Tibial nerve (tissue), 4 donors: ENCODE results near the gene FSD1. TPM values are rescaled to one million over a fixed set of nuclear protein-coding genes. Genes with fewer than 3 reads are reported as not detected.
A peak's percentile ranks its signal among the peaks of the same experiment; 100 is the strongest.

ENCODE experiments used
- DNase-seq, 2 donors: peaks; one replicate each; pipeline ENCODE4 v3.0.0-alpha.2; 2019; ENCODE audit warnings: low spot score in 2 of 2
- H3K27ac ChIP-seq, 4 donors: fragments of 200-600 bp; sonication (generic) in 3 of 4; one replicate each; pipeline ENCODE4 v1.5.1; 2017 to 2019; ENCODE audit warnings: mild to moderate bottlenecking in 1 of 4
- H3K27me3 ChIP-seq, 2 donors: fragments of 200-600 bp; sonication (generic) in 1 of 2; one replicate each; pipeline versions ENCODE4 v1.5.1 to v1.6.0; 2017 to 2019
- H3K36me3 ChIP-seq, 3 donors: fragments of 200-600 bp; sonication (generic); one replicate each; pipeline ENCODE4 v1.5.1; 2018 to 2019
- H3K4me1 ChIP-seq, 4 donors: fragments of 200-600 bp; sonication (generic) in 3 of 4; one replicate each; pipeline ENCODE4 v1.5.1; 2017 to 2019
- H3K4me3 ChIP-seq, 4 donors: fragments of 200-600 bp; sonication (generic) in 3 of 4; one replicate each; pipeline ENCODE4 v1.5.1; 2017 to 2019; ENCODE audit warnings: mild to moderate bottlenecking in 1 of 4, moderate library complexity in 1 of 4
- H3K9me3 ChIP-seq, 4 donors: fragments of 200-600 bp; sonication (generic) in 3 of 4; one replicate each; pipeline ENCODE4 v1.5.1; 2017 to 2019
- EP300 ChIP-seq, 2 donors: sonication (generic); formaldehyde crosslinking; IDR thresholded peaks; one replicate each; pipeline ENCODE4 v1.6.1; 2017; ENCODE audit warnings: antibody characterized with exemption in 2 of 2, mild to moderate bottlenecking in 1 of 2
- POLR2A ChIP-seq, 2 donors: fragments of 450-650 bp; IDR thresholded peaks; one replicate each; pipeline ENCODE4 v1.6.1; 2017; ENCODE audit warnings: antibody characterized with exemption in 2 of 2, mild to moderate bottlenecking in 2 of 2, moderate library complexity in 2 of 2
- WGBS, 2 donors: methylation state at CpG; one replicate each; pipeline ENCODE4 v1.1.5; 2018; 5-methylcytosine and 5-hydroxymethylcytosine counted together
- total RNA-seq, 4 donors: library from RNA; depleted of rRNA; stranded (reverse); fragments of >200 nt; gene quantifications; one replicate each; pipeline ENCODE4 v1.1.0, GENCODE V29; 2016
- TF ChIP-seq, protein P1 (sequence below), 5 experiments: fragments of 200-600 bp in 3 of 5; fragments of 450-650 bp in 2 of 5; sonication (generic) in 3 of 5; IDR thresholded peaks; one replicate each; pipeline ENCODE4 v1.5.1; 2016 to 2019; ENCODE audit warnings: antibody characterized with exemption in 5 of 5, mild to moderate bottlenecking in 3 of 5, moderate library complexity in 2 of 5

The FSD1 gene
- total RNA-seq, 4 donors from 2014 or later: 0.87 TPM; not detected in 3

- no peaks in the 10 kb centered on the region for H3K36me3 ChIP-seq
- 64 to 68% methylated on average over 22 of the region's 22 CpGs for WGBS, 2 donors
Measured at GRCh38 chr19:4372165-4373012, 68.0 kb downstream of the FSD1 start.

DNA sequence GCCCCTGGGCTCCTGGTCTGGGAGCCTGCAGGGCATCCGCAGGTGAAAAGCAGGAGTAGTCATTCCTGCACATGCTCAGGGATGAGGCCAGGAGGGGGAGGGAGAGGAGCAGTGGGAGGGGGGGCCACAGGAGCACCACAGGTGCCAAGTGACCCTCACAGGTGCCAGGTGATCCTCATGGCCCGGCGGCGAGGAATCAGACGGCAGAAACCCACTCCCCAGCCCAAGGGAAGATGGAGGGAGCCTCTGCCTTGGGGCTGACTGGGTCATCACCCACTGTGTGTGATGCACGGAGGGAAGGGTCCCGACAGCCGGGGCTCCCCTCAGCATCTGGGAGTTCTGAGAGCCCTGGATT lies 68.6 kb downstream of the FSD1 start:
- WGBS, 2 donors: 73 to 82% methylated on average over 4 to 7 of the region's 8 CpGs
- TF ChIP-seq POLR2A (IDR thresholded peaks at IDR 0.05) (no peak), EP300 (IDR thresholded peaks at IDR 0.05) (no peak)
- TF ChIP-seq, protein P1, sequence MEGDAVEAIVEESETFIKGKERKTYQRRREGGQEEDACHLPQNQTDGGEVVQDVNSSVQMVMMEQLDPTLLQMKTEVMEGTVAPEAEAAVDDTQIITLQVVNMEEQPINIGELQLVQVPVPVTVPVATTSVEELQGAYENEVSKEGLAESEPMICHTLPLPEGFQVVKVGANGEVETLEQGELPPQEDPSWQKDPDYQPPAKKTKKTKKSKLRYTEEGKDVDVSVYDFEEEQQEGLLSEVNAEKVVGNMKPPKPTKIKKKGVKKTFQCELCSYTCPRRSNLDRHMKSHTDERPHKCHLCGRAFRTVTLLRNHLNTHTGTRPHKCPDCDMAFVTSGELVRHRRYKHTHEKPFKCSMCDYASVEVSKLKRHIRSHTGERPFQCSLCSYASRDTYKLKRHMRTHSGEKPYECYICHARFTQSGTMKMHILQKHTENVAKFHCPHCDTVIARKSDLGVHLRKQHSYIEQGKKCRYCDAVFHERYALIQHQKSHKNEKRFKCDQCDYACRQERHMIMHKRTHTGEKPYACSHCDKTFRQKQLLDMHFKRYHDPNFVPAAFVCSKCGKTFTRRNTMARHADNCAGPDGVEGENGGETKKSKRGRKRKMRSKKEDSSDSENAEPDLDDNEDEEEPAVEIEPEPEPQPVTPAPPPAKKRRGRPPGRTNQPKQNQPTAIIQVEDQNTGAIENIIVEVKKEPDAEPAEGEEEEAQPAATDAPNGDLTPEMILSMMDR (IDR thresholded peaks at IDR 0.05): no peak
- Histone ChIP-seq H3K27ac (peak overlapping the region; percentile 80 to 100 (median 89)), H3K4me1 (peaks cover 11 to 100% (median 99%) of the 10 kb centered on the region in 4 donors), H3K36me3 (no peaks in the 10 kb centered on the region), H3K4me3 (no peak overlapping the region), H3K9me3 (no peaks in the 10 kb centered on the region), H3K27me3 (no peaks in the 10 kb centered on the region)
- no peak for DNase-seq

More at GRCh38 chr19:4372165-4373012, 68.0 kb downstream of the FSD1 start:
- H3K27ac ChIP-seq: peak overlapping the region; percentile 80 to 100 (median 89)
- DNase-seq: no peak
- peaks cover 11 to 100% (median 99%) of the 10 kb centered on the region in 4 donors for H3K4me1 ChIP-seq
- no peak overlapping the region for H3K4me3 ChIP-seq
- TF ChIP-seq EP300 (IDR thresholded peaks at IDR 0.05): peak in 1 of 2 donors; percentile 67
- TF ChIP-seq, protein P1 (IDR thresholded peaks at IDR 0.05): no peak
- peak in 1 of 2 donors; percentile 37 for TF ChIP-seq POLR2A (IDR thresholded peaks at IDR 0.05)
- no peaks in the 10 kb centered on the region for H3K27me3 ChIP-seq
- no peaks in the 10 kb centered on the region for H3K9me3 ChIP-seq

Other genes starting within 250 kb of the FSD1 start
- gene ZBTB7A, start 237.7 kb upstream of the FSD1 start, total RNA-seq: 10 to 100 TPM; 64.9 to 97.7 (median 86.7) TPM
- 100 to 1,000 TPM in 1 of 4 donors, 10 to 100 TPM in 3; 36.9 to 128 (median 75.0) TPM for gene MAP2K2, start 180.5 kb upstream of the FSD1 start, total RNA-seq
- not detected for gene CREB3L3, start 151.0 kb upstream of the FSD1 start, total RNA-seq
- gene SIRT6, start 122.0 kb upstream of the FSD1 start, total RNA-seq: 10 to 100 TPM; 17.7 to 41.4 (median 38.2) TPM
- 1 to 10 TPM in 1 of 4 donors, under 1 TPM in 3; 0.30 to 1.7 (median 0.61) TPM for gene ANKRD24, start 121.9 kb upstream of the FSD1 start, total RNA-seq
- 10 to 100 TPM in 2 of 4 donors, 1 to 10 TPM in 2; 1.4 to 18.0 (median 9.0) TPM for gene EBI3, start 75.1 kb upstream of the FSD1 start, total RNA-seq
- 10 to 100 TPM; 19.4 to 33.9 (median 24.0) TPM for gene YJU2, start 57.5 kb upstream of the FSD1 start, total RNA-seq
- gene SHD, start 25.3 kb upstream of the FSD1 start, total RNA-seq: not detected
- 1 to 10 TPM in 2 of 4 donors, under 1 TPM in 1, not detected in 1; 0.60 to 7.9 (median 1.2) TPM for gene TMIGD2, start 2.2 kb upstream of the FSD1 start, total RNA-seq
- gene STAP2, start 34.2 kb downstream of the FSD1 start, total RNA-seq: 1 to 10 TPM in 3 of 4 donors, not detected in 1; 3.1 to 6.0 (median 4.8) TPM
- gene MPND, start 39.0 kb downstream of the FSD1 start, total RNA-seq: 10 to 100 TPM in 1 of 4 donors, 1 to 10 TPM in 3; 2.2 to 13.2 (median 6.6) TPM
- gene SH3GL1, start 95.9 kb downstream of the FSD1 start, total RNA-seq: 10 to 100 TPM; 35.0 to 64.8 (median 52.9) TPM
- gene CHAF1A, start 98.0 kb downstream of the FSD1 start, total RNA-seq: 10 to 100 TPM in 1 of 4 donors, 1 to 10 TPM in 3; 4.9 to 18.6 (median 8.1) TPM
- gene UBXN6, start 153.2 kb downstream of the FSD1 start, total RNA-seq: 100 to 1,000 TPM in 1 of 4 donors, 10 to 100 TPM in 3; 84.3 to 101 (median 92.2) TPM
- gene HDGFL2, start 167.7 kb downstream of the FSD1 start, total RNA-seq: 10 to 100 TPM; 30.2 to 54.0 (median 48.7) TPM
- gene PLIN4, start 213.9 kb downstream of the FSD1 start, total RNA-seq: 100 to 1,000 TPM in 3 of 4 donors, 10 to 100 TPM in 1; 65.1 to 689 (median 138) TPM
- gene PLIN5, start 230.6 kb downstream of the FSD1 start, total RNA-seq: 10 to 100 TPM; 12.0 to 26.7 (median 19.1) TPM
- 1 to 10 TPM in 3 of 4 donors, under 1 TPM in 1; 0.66 to 2.5 (median 1.4) TPM for gene LRG1, start 235.4 kb downstream of the FSD1 start, total RNA-seq